Activated CD8-positive, alpha-beta T cell treated with anti-CD3 and anti-CD28 coated beads for 36 hours (primary cell): ENCODE data around the gene CUTA. TPM values are rescaled to one million over a fixed set of nuclear protein-coding genes. Genes with fewer than 3 reads are reported as not detected.
"Not testable (repeated sequence)": the region's sequence is repeated elsewhere in the genome, so short reads cannot be mapped to it uniquely, and the experiment has no call there.

Experiments used
- ATAC-seq: fragments of 200-7000 bp; cut with Tn5 transposase; one replicate; pipeline ENCODE4 v1.10.0; 2021; ENCODE audit warnings: mild to moderate bottlenecking, moderate library complexity
- CTCF ChIA-PET: fragments of 350-600 bp; sonication (Branson Sonifier 250); formaldehyde crosslinking; loops from one replicate; lab custom pipeline; 2021; ENCODE audit warnings: antibody characterized with exemption; lab: Charles Lee
- POLR2A ChIA-PET: fragments of 350-600 bp; sonication (Branson Sonifier 250); formaldehyde crosslinking; loops from one replicate; lab custom pipeline; 2021; ENCODE audit warnings: antibody characterized with exemption; lab: Charles Lee
- DNase-seq: peaks from one replicate; pipeline ENCODE4 v3.0.0-alpha.2; 2020
- H3K27ac Mint-ChIP-seq: one replicate; pipeline ENCODE4 v1.8.0; 2021; ENCODE audit warnings: mild to moderate bottlenecking, mixed read lengths
- H3K27me3 Mint-ChIP-seq: one replicate; pipeline ENCODE4 v1.8.0; 2021; ENCODE audit warnings: mixed read lengths
- H3K36me3 Mint-ChIP-seq: one replicate; pipeline ENCODE4 v1.8.0; 2021; ENCODE audit warnings: low read depth, mixed read lengths
- H3K4me1 Mint-ChIP-seq: one replicate; pipeline ENCODE4 v1.8.0; 2021; ENCODE audit warnings: low read depth, mixed read lengths
- H3K4me3 Mint-ChIP-seq: one replicate; pipeline ENCODE4 v1.8.0; 2021; ENCODE audit warnings: mild to moderate bottlenecking, moderate library complexity, mixed read lengths
- H3K9me3 Mint-ChIP-seq: one replicate; pipeline ENCODE4 v1.8.0; 2021; ENCODE audit warnings: mixed read lengths
- CTCF ChIP-seq: fragments of 200-600 bp; IDR thresholded peaks from one replicate; pipeline ENCODE4 v1.8.0; 2022; ENCODE audit warnings: antibody characterized with exemption, mild to moderate bottlenecking
- intact Hi-C: fragments of 100-400 bp; cut with micrococcal nuclease; formaldehyde crosslinking; loops from one replicate; pipeline ENCODE4 v1.10.0; 2022
- total RNA-seq, 2 experiments: library from RNA; stranded (reverse); gene quantifications; one replicate each; pipeline ENCODE4 v1.2.3, GENCODE V29; 2021

Gene CUTA
- total RNA-seq, 2 experiments from 2014 or later, result 155 to 160 TPM

GRCh38 chr6:33383427-33384185, 34.3 kb downstream of the CUTA start:
- POLR2A ChIA-PET, result interaction anchor here (0.7 kb wide), 1 partner anchor 110 kb away, joined by 3 read pairs; no protein-coding TSS in a partner anchor
- H3K4me3 Mint-ChIP-seq, result no peak overlapping the region
- intact Hi-C loops, result no loop called here
- H3K4me1 Mint-ChIP-seq, result no peaks in the 10 kb centered on the region
- no peak for TF ChIP-seq CTCF
- no peak for DNase-seq
- H3K27me3 Mint-ChIP-seq, result no peaks in the 10 kb centered on the region
- no peak overlapping the region for H3K27ac Mint-ChIP-seq
- ATAC-seq, result no peak
- H3K36me3 Mint-ChIP-seq, result no peaks in the 10 kb centered on the region
- H3K9me3 Mint-ChIP-seq, result no peaks in the 10 kb centered on the region
- CTCF ChIA-PET, result no interaction called here

- no peaks in the 10 kb centered on the region for H3K4me1 Mint-ChIP-seq
- H3K9me3 Mint-ChIP-seq, result no peaks in the 10 kb centered on the region
- no peak for ATAC-seq
- no peak overlapping the region for H3K4me3 Mint-ChIP-seq
- POLR2A ChIA-PET, result no interaction called here
- no peak for TF ChIP-seq CTCF
- CTCF ChIA-PET, result no interaction called here
- DNase-seq, result no peak
- no peaks in the 10 kb centered on the region for H3K36me3 Mint-ChIP-seq
- H3K27ac Mint-ChIP-seq, result no peak overlapping the region
- H3K27me3 Mint-ChIP-seq, result no peaks in the 10 kb centered on the region
- intact Hi-C loops, result no loop called here
These were observed 37.5 kb downstream of the CUTA start for GRCh38 chr6:33380272-33380981.

DNA sequence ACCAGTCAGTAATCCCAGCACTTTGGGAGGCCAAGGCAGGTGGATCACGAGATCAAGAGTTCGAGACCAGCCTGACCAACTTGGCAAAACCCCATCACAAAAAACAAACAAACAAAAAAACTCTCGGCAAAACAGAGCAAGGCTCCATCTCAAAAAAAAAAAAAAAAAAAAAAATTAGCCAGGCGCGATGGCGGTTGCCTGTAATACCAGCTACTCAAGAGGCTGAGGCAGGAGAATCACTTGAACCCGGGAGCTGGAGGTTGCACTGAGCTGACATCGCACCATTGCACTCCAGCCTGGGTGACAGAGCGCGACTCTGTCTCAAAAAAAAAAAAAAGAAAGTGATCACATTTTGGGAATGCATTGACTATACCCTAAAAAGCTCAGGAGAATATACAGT, 38.7 kb downstream of the CUTA start:
- H3K36me3 Mint-ChIP-seq, H3K4me3 Mint-ChIP-seq, H3K27ac Mint-ChIP-seq, DNase-seq, intact Hi-C loops, H3K9me3 Mint-ChIP-seq, H3K27me3 Mint-ChIP-seq, ATAC-seq, H3K4me1 Mint-ChIP-seq, CTCF ChIA-PET: not testable (repeated sequence)
- POLR2A ChIA-PET, result interaction anchor here (0.6 kb wide), 1 partner anchor 1002 kb away, joined by 3 read pairs; no protein-coding TSS in a partner anchor

DNA sequence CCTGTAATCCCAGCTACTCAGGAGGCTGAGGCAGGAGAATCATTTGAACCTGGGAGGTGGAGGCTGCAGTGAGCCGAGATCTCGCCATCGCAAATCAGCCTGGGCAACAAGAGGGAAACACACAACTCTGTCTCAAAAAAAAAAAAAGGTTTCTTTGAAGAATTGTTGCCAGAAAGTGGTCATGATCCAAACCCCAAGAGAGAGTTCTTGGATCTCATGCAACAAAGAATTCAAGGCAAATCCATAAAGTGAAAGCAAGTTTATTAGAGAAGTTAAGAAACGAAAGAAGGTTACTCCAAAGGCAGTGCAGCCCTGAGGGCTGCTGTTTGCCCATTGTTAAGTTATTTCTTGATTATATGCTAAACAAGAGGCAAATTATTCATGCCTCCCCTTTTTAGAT, 40.7 kb downstream of the CUTA start:
- no peak for DNase-seq
- no peak for TF ChIP-seq CTCF
- no peaks in the 10 kb centered on the region for H3K36me3 Mint-ChIP-seq
- H3K27me3 Mint-ChIP-seq, result no peaks in the 10 kb centered on the region
- peaks cover 12% of the 10 kb centered on the region for H3K4me1 Mint-ChIP-seq
- intact Hi-C loops, result no loop called here
- H3K4me3 Mint-ChIP-seq, result no peak overlapping the region
- H3K9me3 Mint-ChIP-seq, result no peaks in the 10 kb centered on the region
- POLR2A ChIA-PET, result no interaction called here
- CTCF ChIA-PET, result no interaction called here
- H3K27ac Mint-ChIP-seq, result no peak overlapping the region
- no peak for ATAC-seq

- DNase-seq, result no peak
- Mint-ChIP-seq H3K36me3 (no peaks in the 10 kb centered on the region), H3K27me3 (no peaks in the 10 kb centered on the region), H3K27ac (no peak overlapping the region), H3K4me3 (no peak overlapping the region), H3K4me1 (peaks cover 12% of the 10 kb centered on the region), H3K9me3 (no peaks in the 10 kb centered on the region)
- ChIA-PET POLR2A (no interaction called here), CTCF (interaction anchor here (1.0 kb wide), 3 partner anchors 56 to 370 kb away, joined by 3 read pairs; no protein-coding TSS in a partner anchor)
- no peak for TF ChIP-seq CTCF
- no peak for ATAC-seq
- intact Hi-C loops, result no loop called here
These were observed 42.7 kb downstream of the CUTA start for GRCh38 chr6:33375143-33375671.
